Gastroesophageal sphincter (tissue), 4 donors: ENCODE measurements around the gene STARD3. TPM values are rescaled to one million over a fixed set of nuclear protein-coding genes. Genes with fewer than 3 reads are reported as not detected.
"Not testable (repeated sequence)": the region's sequence is repeated elsewhere in the genome, so short reads cannot be mapped to it uniquely, and the experiment has no call there.

ENCODE experiments used
- ATAC-seq: fragments of 150-250 bp; one replicate; pipeline ENCODE4 v1.9.1; 2016; ENCODE audit warnings: mild to moderate bottlenecking, moderate library complexity
- H3K27ac ChIP-seq, 4 donors: fragments of 200-600 bp; sonication (generic) in 3 of 4; 1 replicate in 3 of 4; 2 replicates in 1 of 4; pipeline ENCODE4 v1.5.1; 2016 to 2019
- H3K27me3 ChIP-seq: fragments of 200-600 bp; sonication (generic); one replicate; pipeline ENCODE4 v1.5.1; 2019
- H3K36me3 ChIP-seq, 2 donors: fragments of 200-600 bp; sonication (generic); one replicate each; pipeline ENCODE4 v1.5.1; 2019; ENCODE audit warnings: control low read depth in 1 of 2
- H3K4me1 ChIP-seq, 3 donors: fragments of 200-600 bp; sonication (generic); 1 replicate in 2 of 3; 2 replicates in 1 of 3; pipeline ENCODE4 v1.5.1; 2016 to 2019; ENCODE audit warnings: control low read depth in 2 of 3
- H3K4me3 ChIP-seq, 2 donors: fragments of 200-600 bp; sonication (generic); one replicate each; pipeline ENCODE4 v1.5.1; 2019; ENCODE audit warnings: mild to moderate bottlenecking in 1 of 2, moderate library complexity in 1 of 2
- H3K9me3 ChIP-seq, 3 donors: fragments of 200-600 bp; sonication (generic); one replicate each; pipeline ENCODE4 v1.5.1; 2017 to 2019; ENCODE audit warnings: control low read depth in 2 of 3
- EP300 ChIP-seq: sonication (generic); formaldehyde crosslinking; IDR thresholded peaks from one replicate; pipeline ENCODE4 v1.6.1; 2017; ENCODE audit warnings: antibody characterized with exemption, mild to moderate bottlenecking
- POLR2A ChIP-seq, 2 donors: fragments of 450-650 bp; IDR thresholded peaks; one replicate each; pipeline ENCODE4 v1.6.1; 2017; ENCODE audit warnings: antibody characterized with exemption in 2 of 2, mild to moderate bottlenecking in 2 of 2, moderate library complexity in 1 of 2
- POLR2AphosphoS5 ChIP-seq: sonication (generic); formaldehyde crosslinking; IDR thresholded peaks from one replicate; pipeline ENCODE4 v1.6.1; 2017; ENCODE audit warnings: antibody characterized with exemption
- WGBS, 2 donors: methylation state at CpG; one replicate each; pipeline ENCODE4 v1.1.5; 2018; ENCODE audit warnings: low coverage in 1 of 2; 5-methylcytosine and 5-hydroxymethylcytosine counted together
- total RNA-seq, 4 donors: library from RNA; depleted of rRNA; stranded (reverse); fragments of >200 nt; gene quantifications; one replicate each; pipeline ENCODE4 v1.1.0, GENCODE V29; 2016
- TF ChIP-seq, protein P1 (sequence below), 4 experiments: fragments of 200-600 bp in 2 of 4; fragments of 450-650 bp in 2 of 4; sonication (generic) in 1 of 4; IDR thresholded peaks; one replicate each; pipeline ENCODE4 v1.5.1; 2017 to 2019; ENCODE audit warnings: antibody characterized with exemption in 4 of 4, mild to moderate bottlenecking in 2 of 4, moderate library complexity in 2 of 4

Gene STARD3
- total RNA-seq, 4 donors from 2014 or later, result 24.5 to 41.4 (median 27.5) TPM

DNA sequence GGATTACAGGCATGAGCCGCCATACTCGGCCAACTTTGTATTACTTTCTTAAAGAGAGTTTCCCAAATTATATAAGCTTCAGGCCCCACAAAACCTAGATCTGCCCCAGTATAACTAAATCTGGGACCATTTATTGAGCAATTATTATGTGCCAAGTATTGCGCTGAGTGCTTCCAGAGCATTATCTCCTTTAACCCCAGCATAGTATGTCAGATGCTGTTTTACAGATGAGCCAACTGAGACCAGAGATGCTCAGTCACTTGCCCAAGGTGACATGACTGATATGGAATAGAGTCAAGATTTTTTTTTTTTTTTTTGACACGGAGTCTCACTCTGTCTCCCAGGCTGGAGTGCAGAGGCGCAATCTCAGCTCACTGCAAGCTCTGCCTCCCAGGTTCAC lies 61.0 kb downstream of the STARD3 start:
- Histone ChIP-seq H3K4me1 (peaks cover 0 to 36% (median 11%) of the 10 kb centered on the region in 3 donors), H3K9me3 (no peaks in the 10 kb centered on the region), H3K27me3 (peaks cover 4% of the 10 kb centered on the region), H3K4me3 (no peak overlapping the region), H3K36me3 (peaks cover 0 to 7% of the 10 kb centered on the region in 2 donors), H3K27ac (no peak overlapping the region)
- WGBS, 2 donors, result 90 to 93% methylated on average over 2 to 5 of the region's 5 CpGs
- ATAC-seq, result no peak
- TF ChIP-seq POLR2AphosphoS5 (no peak), EP300 (no peak), POLR2A (IDR thresholded peaks at IDR 0.05) (no peak)
- TF ChIP-seq, protein P1, sequence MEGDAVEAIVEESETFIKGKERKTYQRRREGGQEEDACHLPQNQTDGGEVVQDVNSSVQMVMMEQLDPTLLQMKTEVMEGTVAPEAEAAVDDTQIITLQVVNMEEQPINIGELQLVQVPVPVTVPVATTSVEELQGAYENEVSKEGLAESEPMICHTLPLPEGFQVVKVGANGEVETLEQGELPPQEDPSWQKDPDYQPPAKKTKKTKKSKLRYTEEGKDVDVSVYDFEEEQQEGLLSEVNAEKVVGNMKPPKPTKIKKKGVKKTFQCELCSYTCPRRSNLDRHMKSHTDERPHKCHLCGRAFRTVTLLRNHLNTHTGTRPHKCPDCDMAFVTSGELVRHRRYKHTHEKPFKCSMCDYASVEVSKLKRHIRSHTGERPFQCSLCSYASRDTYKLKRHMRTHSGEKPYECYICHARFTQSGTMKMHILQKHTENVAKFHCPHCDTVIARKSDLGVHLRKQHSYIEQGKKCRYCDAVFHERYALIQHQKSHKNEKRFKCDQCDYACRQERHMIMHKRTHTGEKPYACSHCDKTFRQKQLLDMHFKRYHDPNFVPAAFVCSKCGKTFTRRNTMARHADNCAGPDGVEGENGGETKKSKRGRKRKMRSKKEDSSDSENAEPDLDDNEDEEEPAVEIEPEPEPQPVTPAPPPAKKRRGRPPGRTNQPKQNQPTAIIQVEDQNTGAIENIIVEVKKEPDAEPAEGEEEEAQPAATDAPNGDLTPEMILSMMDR (IDR thresholded peaks at IDR 0.05), result no peak

DNA sequence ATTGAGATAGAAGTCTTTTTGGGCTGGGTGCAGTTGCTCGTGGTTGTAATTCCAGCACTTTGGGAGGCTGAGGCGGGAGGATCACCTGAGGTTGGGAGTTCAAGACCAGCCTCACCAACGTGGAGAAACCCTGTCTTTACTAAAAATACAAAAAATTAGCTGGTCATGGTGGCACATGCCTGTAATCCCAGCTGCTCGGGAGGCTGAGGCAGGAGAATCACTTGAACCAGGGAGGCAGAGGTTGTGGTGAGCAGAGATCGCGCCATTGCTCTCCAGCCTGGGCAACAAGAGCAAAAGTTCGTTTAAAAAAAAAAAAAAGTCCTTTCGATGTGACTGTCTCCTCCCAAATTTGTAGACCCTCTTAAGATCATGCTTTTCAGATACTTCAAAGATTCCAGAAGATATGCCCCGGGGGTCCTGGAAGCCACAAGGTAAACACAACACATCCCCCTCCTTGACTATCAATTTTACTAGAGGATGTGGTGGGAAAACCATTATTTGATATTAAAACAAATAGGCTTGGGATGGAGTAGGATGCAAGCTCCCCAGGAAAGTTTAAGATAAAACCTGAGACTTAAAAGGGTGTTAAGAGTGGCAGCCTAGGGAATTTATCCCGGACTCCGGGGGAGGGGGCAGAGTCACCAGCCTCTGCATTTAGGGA lies 62.3 kb downstream of the STARD3 start:
- Histone ChIP-seq H3K27ac (peak overlapping the region; percentile 74 to 90 (median 86)), H3K4me3 (peak overlapping the region; percentile 84 to 85), H3K4me1 (peaks cover 0 to 49% (median 11%) of the 10 kb centered on the region in 3 donors)
- ATAC-seq, H3K27me3 ChIP-seq, H3K9me3 ChIP-seq, H3K36me3 ChIP-seq: not testable (repeated sequence)
- WGBS, 2 donors, result 35 to 47% methylated on average over 5 to 8 of the region's 11 CpGs

DNA sequence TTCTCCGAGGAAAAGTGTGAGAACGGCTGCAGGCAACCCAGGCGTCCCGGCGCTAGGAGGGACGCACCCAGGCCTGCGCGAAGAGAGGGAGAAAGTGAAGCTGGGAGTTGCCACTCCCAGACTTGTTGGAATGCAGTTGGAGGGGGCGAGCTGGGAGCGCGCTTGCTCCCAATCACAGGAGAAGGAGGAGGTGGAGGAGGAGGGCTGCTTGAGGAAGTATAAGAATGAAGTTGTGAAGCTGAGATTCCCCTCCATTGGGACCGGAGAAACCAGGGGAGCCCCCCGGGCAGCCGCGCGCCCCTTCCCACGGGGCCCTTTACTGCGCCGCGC lies 62.8 kb downstream of the STARD3 start, which contains the start of gene ERBB2:
ERBB2 (plus strand) TSS at position 247 of the 330 bp plus-strand sequence. CDS start 175 bp downstream, outside the sequence.
- 0 to 1% methylated on average over 5 to 12 of the region's 20 CpGs for WGBS, 2 donors
- peak within 1 kb of the TSS; percentile 84 to 85 for H3K4me3 ChIP-seq
- peaks cover 0 to 7% of the 10 kb centered on the region in 2 donors for H3K36me3 ChIP-seq
- TF ChIP-seq POLR2A (IDR thresholded peaks at IDR 0.05) (peak; percentile 33 to 56), POLR2AphosphoS5 (peak; percentile 86), EP300 (no peak)
- TF ChIP-seq, protein P1 (IDR thresholded peaks at IDR 0.05), result no peak
- H3K27me3 ChIP-seq, result peaks cover 4% of the 10 kb centered on the region
- H3K4me1 ChIP-seq, result peaks cover 0 to 54% (median 11%) of the 10 kb centered on the region in 3 donors
- H3K27ac ChIP-seq, result peak within 1 kb of the TSS; percentile 74 to 90 (median 86)
- H3K9me3 ChIP-seq, result no peaks in the 10 kb centered on the region
- ATAC-seq, result peak; percentile 88

DNA sequence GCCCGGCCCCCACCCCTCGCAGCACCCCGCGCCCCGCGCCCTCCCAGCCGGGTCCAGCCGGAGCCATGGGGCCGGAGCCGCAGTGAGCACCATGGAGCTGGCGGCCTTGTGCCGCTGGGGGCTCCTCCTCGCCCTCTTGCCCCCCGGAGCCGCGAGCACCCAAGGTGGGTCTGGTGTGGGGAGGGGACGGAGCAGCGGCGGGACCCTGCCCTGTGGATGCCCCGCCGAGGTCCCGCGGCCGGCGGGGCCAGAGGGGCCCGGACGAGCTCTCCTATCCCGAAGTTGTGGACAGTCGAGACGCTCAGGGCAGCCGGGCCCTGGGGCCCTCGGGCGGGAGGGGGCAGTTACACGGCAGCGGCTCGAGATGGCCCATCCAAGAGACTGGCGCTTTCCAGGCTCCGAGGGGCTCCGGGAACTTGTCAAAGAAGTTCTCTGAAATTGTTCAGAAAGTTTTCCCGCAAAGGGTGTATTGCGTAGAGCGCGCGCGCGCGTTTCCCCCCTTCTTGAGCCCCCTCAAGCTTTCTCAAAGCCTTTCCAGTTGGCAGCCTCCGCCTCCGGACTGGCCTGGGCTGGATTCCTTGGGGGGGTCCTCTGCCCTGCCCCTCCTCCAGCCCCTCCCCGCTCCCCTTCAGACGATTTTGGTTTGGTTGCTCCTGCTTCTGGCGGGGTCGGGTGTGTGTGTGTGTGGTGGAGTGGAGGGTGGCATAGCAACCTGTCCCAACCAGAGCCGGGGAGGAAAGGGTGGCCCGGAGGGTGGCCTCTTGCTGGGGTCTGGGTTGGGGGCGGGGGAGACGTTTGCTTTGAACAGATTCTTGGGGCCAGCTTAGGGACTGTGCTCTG lies 63.4 kb downstream of the STARD3 start:
- no peaks in the 10 kb centered on the region for H3K9me3 ChIP-seq
- H3K4me3 ChIP-seq, result peak overlapping the region; percentile 84 to 85
- H3K27ac ChIP-seq, result peak overlapping the region; percentile 74 to 90 (median 86)
- TF ChIP-seq EP300 (no peak), POLR2AphosphoS5 (no peak), POLR2A (IDR thresholded peaks at IDR 0.05) (no peak)
- TF ChIP-seq, protein P1 (IDR thresholded peaks at IDR 0.05), result no peak
- no CpG with 5 or more reads among the region's 57 CpGs for WGBS, 2 donors
- H3K36me3 ChIP-seq, result peaks cover 0 to under 1% of the 10 kb centered on the region in 2 donors
- H3K4me1 ChIP-seq, result peaks cover 0 to 60% (median 15%) of the 10 kb centered on the region in 3 donors
- ATAC-seq, result peak; percentile 53
- H3K27me3 ChIP-seq, result peaks cover 4% of the 10 kb centered on the region

DNA sequence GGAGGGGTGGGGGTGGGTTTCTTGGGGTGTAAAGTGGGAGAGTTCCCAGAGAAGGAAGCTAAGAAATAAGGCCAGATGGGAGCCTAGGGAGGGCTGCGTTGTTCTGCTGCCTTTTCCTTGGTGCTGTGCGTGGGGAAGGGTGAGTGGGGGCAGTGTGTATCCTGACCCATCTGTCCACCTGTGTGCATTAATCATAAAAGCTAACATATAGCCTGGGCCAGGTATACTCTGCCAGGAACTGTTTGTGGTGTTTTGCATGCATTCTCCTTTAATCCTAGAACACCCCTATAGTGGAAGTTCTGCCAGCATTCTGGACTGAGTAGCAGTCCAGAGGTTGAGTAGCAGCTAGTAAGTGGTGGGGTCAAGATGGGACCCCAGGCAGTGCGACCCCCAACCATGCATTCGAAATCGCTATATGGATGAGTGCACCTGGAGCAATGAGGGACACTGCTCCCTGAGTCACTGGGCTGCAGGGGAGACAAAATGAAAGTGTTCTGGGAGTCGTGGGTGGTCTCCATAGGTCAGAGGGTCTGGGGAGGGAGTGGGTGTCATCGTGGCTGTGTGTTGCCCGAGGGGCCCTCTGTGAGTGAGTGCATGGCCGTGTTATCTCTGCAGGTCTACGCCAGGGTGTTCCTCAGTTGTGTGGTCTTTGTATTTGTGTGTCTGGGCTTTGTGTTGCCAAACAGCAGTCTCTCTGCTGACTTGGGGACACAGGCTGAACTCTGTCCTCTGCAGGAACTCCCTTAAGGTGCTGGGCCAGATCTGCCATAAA lies 64.3 kb downstream of the STARD3 start:
- Histone ChIP-seq H3K27me3 (peaks cover 4% of the 10 kb centered on the region), H3K4me3 (peak overlapping the region; percentile 84 to 85), H3K9me3 (no peaks in the 10 kb centered on the region), H3K27ac (peak overlapping the region in 3 of 4 donors; percentile 86 to 90 (median 87)), H3K4me1 (peaks cover 0 to 68% (median 15%) of the 10 kb centered on the region in 3 donors), H3K36me3 (no peaks in the 10 kb centered on the region)
- 23 to 45% methylated on average over 9 to 10 of the region's 10 CpGs for WGBS, 2 donors
- TF ChIP-seq POLR2A (IDR thresholded peaks at IDR 0.05) (no peak), EP300 (no peak), POLR2AphosphoS5 (no peak)
- TF ChIP-seq, protein P1 (IDR thresholded peaks at IDR 0.05), result no peak
- ATAC-seq, result no peak
